HepG2 (cell line): ENCODE data around the gene SRI. TPM values are rescaled to one million over a fixed set of nuclear protein-coding genes. Genes with fewer than 3 reads are reported as not detected.

Experiments
- ATAC-seq: fragments of 200-7000 bp; cut with Tn5 transposase; 3 replicates; pipeline ENCODE4 v1.9.1; 2020; ENCODE audit warnings: mild to moderate bottlenecking, moderate library complexity
- BruUV-seq: library from RNA; stranded (reverse); fragments of 400-500 nt; replicated peaks from 2 replicates; lab custom pipeline; 2021; lab: Mats Ljungman, UMichigan
- CTCF ChIA-PET: fragments of 300-600 bp; formaldehyde crosslinking; extraction: SDS; loops from one replicate; lab custom pipeline; 2021; ENCODE audit warnings: low total read pairs, inconsistent platforms, low intra/inter-chr PET ratio; lab: Yijun Ruan, JAX
- POLR2A ChIA-PET: fragments of 350-600 bp; sonication (Branson Sonifier 250); formaldehyde crosslinking; loops from one replicate; lab custom pipeline; 2020; ENCODE audit warnings: antibody characterized with exemption, inconsistent platforms; lab: Yijun Ruan, JAX
- DNase-seq: peaks from one replicate; pipeline ENCODE4 v3.0.0-alpha.2; 2015; ENCODE audit warnings: low spot score
- FAIRE-seq: peaks from 3 replicates; lab custom pipeline; 2011; peaks lifted over from hg19 to GRCh38; lab: Jason Lieb, UNC
- H2AFZ ChIP-seq: one replicate; pipeline ENCODE4 v1.6.1; 2011; ENCODE audit warnings: low read length, inconsistent platforms
- H3K27ac ChIP-seq: fragments of 300-600 bp; 3 replicates; pipeline ENCODE4 v1.8.0; 2011; ENCODE audit warnings: mixed run types, mild to moderate bottlenecking, mixed read lengths, low read length, inconsistent platforms; ENCODE audit not compliant: insufficient read depth; ENCODE audit errors: extremely low read length
- H3K27me3 ChIP-seq, 2 experiments: fragments of 200-600 bp in 1 of 2; 2 replicates in 1 of 2; 3 replicates in 1 of 2; pipeline versions ENCODE4 v1.6.0 to v1.8.0; 2011; ENCODE audit warnings: low read length in 2 of 2, mild to moderate bottlenecking in 2 of 2, moderate library complexity in 2 of 2, inconsistent platforms in 1 of 2; ENCODE audit not compliant: insufficient read depth in 2 of 2, control insufficient read depth in 1 of 2
- H3K36me3 ChIP-seq, 2 experiments: fragments of 200-600 bp in 1 of 2; replicated peaks in 1 of 2; 2 replicates in 1 of 2; 3 replicates in 1 of 2; pipeline versions ENCODE4 v1.5.1 to v1.8.0; 2011; ENCODE audit warnings: low read length in 2 of 2, inconsistent platforms in 1 of 2; ENCODE audit not compliant: insufficient read depth in 2 of 2, control insufficient read depth in 1 of 2
- H3K4me1 ChIP-seq: 2 replicates; pipeline ENCODE4 v1.5.1; 2012; ENCODE audit warnings: low read length, inconsistent platforms; ENCODE audit not compliant: insufficient read depth
- H3K4me2 ChIP-seq: 2 replicates; pipeline ENCODE4 v1.6.0; 2011; ENCODE audit warnings: low read depth, low read length, inconsistent platforms
- H3K4me3 ChIP-seq, 3 experiments: fragments of 200-600 bp in 1 of 3; sonication (generic), shearing (Covaris generic) in 1 of 3; replicated peaks in 1 of 3; 2 replicates each; pipeline ENCODE4 v1.5.1; 2011 to 2016; ENCODE audit warnings: low read length in 3 of 3, inconsistent platforms in 2 of 3, low read depth in 2 of 3, mild to moderate bottlenecking in 2 of 3, control low read depth in 1 of 3, mixed read lengths in 1 of 3; ENCODE audit not compliant: insufficient read depth in 1 of 3
- H3K79me2 ChIP-seq: one replicate; pipeline ENCODE4 v1.6.1; 2011; ENCODE audit warnings: low read length, inconsistent platforms; ENCODE audit not compliant: insufficient read depth
- H3K9ac ChIP-seq: 2 replicates; pipeline ENCODE4 v1.6.0; 2011; ENCODE audit warnings: mild to moderate bottlenecking, low read depth, low read length, inconsistent platforms; ENCODE audit not compliant: insufficient read depth
- H3K9me3 ChIP-seq: 2 replicates; pipeline ENCODE4 v1.5.1; 2012; ENCODE audit warnings: mild to moderate bottlenecking, low read length
- H4K20me1 ChIP-seq: 2 replicates; pipeline ENCODE4 v1.6.0; 2011; ENCODE audit warnings: inconsistent platforms, mild to moderate bottlenecking, low read length, moderate library complexity; ENCODE audit not compliant: insufficient read depth
- CEBPB ChIP-seq: IDR thresholded peaks from 2 replicates; pipeline ENCODE4 v1.6.1; 2011; ENCODE audit warnings: low read depth, low read length, improper control_type of control experiment, borderline replicate concordance
- FOXJ3 ChIP-seq: sonication (generic); formaldehyde crosslinking; IDR thresholded peaks from 2 replicates; pipeline ENCODE4 v1.4.0; 2020; ENCODE audit warnings: missing genetic modification reagents, mild to moderate bottlenecking, borderline replicate concordance
- GMEB2 ChIP-seq: IDR thresholded peaks from 2 replicates; pipeline ENCODE4 v1.6.1; 2016; ENCODE audit warnings: missing biosample characterization, missing genetic modification reagents, low read depth
- SYNCRIP ChIP-seq: fragments of 200-400 bp; formaldehyde crosslinking; IDR thresholded peaks from 2 replicates; pipeline ENCODE4 v1.6.1; 2018; ENCODE audit warnings: mild to moderate bottlenecking, low read depth, low read length; ENCODE audit not compliant: insufficient read depth
- ZFY ChIP-seq: sonication (generic); formaldehyde crosslinking; IDR thresholded peaks from 2 replicates; pipeline ENCODE4 v1.4.0; 2020; ENCODE audit warnings: missing genetic modification reagents
- ZNF501 ChIP-seq: sonication (generic); formaldehyde crosslinking; IDR thresholded peaks from 2 replicates; pipeline ENCODE4 v1.5.1; 2020; ENCODE audit warnings: mild to moderate bottlenecking, moderate library complexity, missing genetic modification reagents
- ZNF614 ChIP-seq: IDR thresholded peaks from 2 replicates; pipeline ENCODE4 v1.6.1; 2018; ENCODE audit warnings: missing biosample characterization, missing genetic modification reagents, inconsistent platforms, borderline replicate concordance
- WGBS: methylation state at CpG from one replicate; pipeline ENCODE4 v1.1.6; 2017; ENCODE audit warnings: low lambda C conversion rate; 5-methylcytosine and 5-hydroxymethylcytosine counted together
- in situ Hi-C: cut with HindIII; loops from 2 replicates; pipeline ENCODE4 v1.10.0; 2017; ENCODE audit warnings: low pct_unique_long_range_greater_than_20kb; ENCODE audit not compliant: extremely low pct_ligation_motif_present
- intact Hi-C: fragments of 100-400 bp; cut with micrococcal nuclease; formaldehyde crosslinking; loops from one replicate; pipeline ENCODE4 v1.10.0; 2022; ENCODE audit not compliant: unreplicated experiment
- polyA plus RNA-seq, 8 experiments: library from polyadenylated mRNA; depleted of rRNA in 3 of 8; stranded (reverse) in 7 of 8; unstranded in 1 of 8; fragments of >200 nt; fragmentation: Illumina TruSeq in 4 of 8; extraction: Trizol in 4 of 8; gene quantifications; 2 replicates each; pipeline versions ENCODE4 v1.2.1 to v1.2.3, GENCODE V29; 2011 to 2016; ENCODE audit warnings: low read depth in 4 of 8, missing spikeins in 1 of 8, mixed read lengths in 1 of 8; ENCODE audit not compliant: insufficient read depth in 1 of 8
- total RNA-seq, 5 experiments: library from RNA; depleted of rRNA; stranded (reverse); fragments of >200 nt; fragmentation: Illumina TruSeq; extraction: Trizol; gene quantifications; 2 replicates each; pipeline ENCODE4 v1.2.3, GENCODE V29; 2016; ENCODE audit warnings: low read depth in 1 of 5

The SRI gene
- total and polyA plus RNA-seq, 2 of the 13 experiments (the other 11 are each of a cell fraction or from before 2014, with no cell fraction given): 0.33 TPM; not detected in 1

GRCh38 chr7:88215295-88215694 is 4.5 kb downstream of the SRI start:
- no peak for FAIRE-seq
- no peaks in the 10 kb centered on the region for H4K20me1 ChIP-seq
- CTCF ChIA-PET: no interaction called here
- H2AFZ ChIP-seq: no peak overlapping the region
- H3K4me1 ChIP-seq: no peaks in the 10 kb centered on the region
- ATAC-seq: no peak
- H3K27me3 ChIP-seq: peaks cover 3 to 14% of the 10 kb centered on the region in 2 experiments; a peak in 2 of 5 replicates
- no TSS peak for BruUV-seq
- in situ Hi-C loops: no loop called here
- H3K9me3 ChIP-seq: no peaks in the 10 kb centered on the region
- WGBS: 14% methylated on average over 2 of the region's 2 CpGs
- TF ChIP-seq CEBPB: peak; percentile 57; the same call in 1 of the 2 replicates
- no peak for TF ChIP-seq FOXJ3 (CRISPR knock-in tag)
- TF ChIP-seq SYNCRIP: no peak
- no peaks in the 10 kb centered on the region for H3K79me2 ChIP-seq
- DNase-seq: no peak
- H3K4me2 ChIP-seq: no peak overlapping the region
- no peak overlapping the region for H3K9ac ChIP-seq
- POLR2A ChIA-PET: no interaction called here
- H3K4me3 ChIP-seq: no peak overlapping the region
- intact Hi-C loops: no loop called here
- H3K36me3 ChIP-seq: no peaks in the 10 kb centered on the region
- H3K27ac ChIP-seq: no peak overlapping the region

GRCh38 chr7:88214456-88214855 is 5.4 kb downstream of the SRI start:
- Histone ChIP-seq H3K9me3 (no peaks in the 10 kb centered on the region), H3K4me1 (no peaks in the 10 kb centered on the region), H3K79me2 (no peaks in the 10 kb centered on the region), H2AFZ (no peak overlapping the region), H4K20me1 (no peaks in the 10 kb centered on the region), H3K9ac (no peak overlapping the region)
- ATAC-seq (no peak), FAIRE-seq (no peak)
- CTCF ChIA-PET: no interaction called here
- TF ChIP-seq GMEB2: no peak
- no peak for TF ChIP-seq ZNF501
- TF ChIP-seq ZNF614 (CRISPR knock-in tag): no peak
- no peak for TF ChIP-seq ZFY (CRISPR knock-in tag)
- TF ChIP-seq, all 625 proteins: peak for 0
- no TSS peak for BruUV-seq
- DNase-seq: no peak
- Histone ChIP-seq H3K27me3 (peaks cover 3 to 14% of the 10 kb centered on the region in 2 experiments; a peak in 2 of 5 replicates), H3K4me3 (no peak overlapping the region), H3K4me2 (no peak overlapping the region), H3K27ac (no peak overlapping the region), H3K36me3 (no peaks in the 10 kb centered on the region)
- WGBS: 7% methylated on average over 2 of the region's 2 CpGs
- intact Hi-C loops (no loop called here), in situ Hi-C loops (no loop called here)
- POLR2A ChIA-PET: no interaction called here
